ENCODE results near the gene HECW1.
"Not testable (repeated sequence)": the region's sequence is repeated elsewhere in the genome, so short reads cannot be mapped to it uniquely, and the experiment has no call there.

HECW1 gene

DNA sequence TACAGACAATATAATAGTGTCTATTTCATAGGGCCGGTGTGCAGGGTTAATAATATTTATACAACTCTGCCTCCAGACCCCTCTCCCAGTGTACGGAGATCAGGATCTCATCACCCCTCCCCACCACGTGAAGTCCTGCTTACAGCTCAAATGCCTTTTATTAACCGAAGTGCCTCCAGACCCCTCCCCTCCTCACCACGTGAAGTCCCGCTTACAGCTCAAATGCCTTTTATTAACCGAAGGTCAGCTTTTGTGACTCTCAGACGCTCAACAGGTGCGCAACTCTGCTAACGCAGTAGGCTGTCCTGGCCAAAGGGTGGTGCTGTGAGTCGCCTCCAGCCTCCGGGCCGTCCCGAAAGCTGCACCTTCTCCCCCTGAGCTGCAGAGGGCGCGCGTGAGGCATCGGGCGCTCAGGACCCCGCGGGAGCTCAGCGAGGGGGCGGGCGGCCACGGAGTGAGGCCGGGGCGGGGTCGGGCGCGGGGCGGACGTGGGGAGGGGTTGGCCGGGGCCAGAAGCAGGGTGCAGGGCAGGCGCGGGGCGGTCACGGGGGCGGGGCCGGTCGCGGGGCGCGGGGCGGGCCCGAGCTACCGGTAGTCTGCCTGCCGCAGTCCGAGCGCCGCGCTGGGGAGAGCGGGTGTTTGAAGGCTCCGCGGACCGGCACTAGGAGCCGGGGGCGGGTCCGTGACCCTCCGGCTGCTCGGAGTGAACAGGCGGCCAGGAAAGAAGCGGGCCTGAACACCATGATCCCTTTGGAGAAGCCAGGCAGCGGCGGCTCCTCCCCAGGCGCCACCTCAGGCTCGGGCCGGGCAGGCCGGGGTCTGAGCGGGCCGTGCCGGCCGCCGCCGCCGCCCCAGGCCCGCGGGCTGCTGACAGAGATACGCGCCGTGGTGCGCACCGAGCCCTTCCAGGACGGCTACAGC is 470.3 kb downstream of the HECW1 start, which contains the start of gene STK17A:
STK17A (plus strand) TSS at position 606 of the 921 bp plus-strand sequence; CDS start at position 742, 136 bp downstream.
- peak within 1 kb of the TSS; percentile 85 for H3K4me3 ChIP-seq (ENCODE audit: control insufficient read depth, low read depth, low read length)
- TF ChIP-seq, protein P1, sequence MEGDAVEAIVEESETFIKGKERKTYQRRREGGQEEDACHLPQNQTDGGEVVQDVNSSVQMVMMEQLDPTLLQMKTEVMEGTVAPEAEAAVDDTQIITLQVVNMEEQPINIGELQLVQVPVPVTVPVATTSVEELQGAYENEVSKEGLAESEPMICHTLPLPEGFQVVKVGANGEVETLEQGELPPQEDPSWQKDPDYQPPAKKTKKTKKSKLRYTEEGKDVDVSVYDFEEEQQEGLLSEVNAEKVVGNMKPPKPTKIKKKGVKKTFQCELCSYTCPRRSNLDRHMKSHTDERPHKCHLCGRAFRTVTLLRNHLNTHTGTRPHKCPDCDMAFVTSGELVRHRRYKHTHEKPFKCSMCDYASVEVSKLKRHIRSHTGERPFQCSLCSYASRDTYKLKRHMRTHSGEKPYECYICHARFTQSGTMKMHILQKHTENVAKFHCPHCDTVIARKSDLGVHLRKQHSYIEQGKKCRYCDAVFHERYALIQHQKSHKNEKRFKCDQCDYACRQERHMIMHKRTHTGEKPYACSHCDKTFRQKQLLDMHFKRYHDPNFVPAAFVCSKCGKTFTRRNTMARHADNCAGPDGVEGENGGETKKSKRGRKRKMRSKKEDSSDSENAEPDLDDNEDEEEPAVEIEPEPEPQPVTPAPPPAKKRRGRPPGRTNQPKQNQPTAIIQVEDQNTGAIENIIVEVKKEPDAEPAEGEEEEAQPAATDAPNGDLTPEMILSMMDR (conservative IDR thresholded peaks at IDR 0.05; ENCODE audit: control insufficient read depth, insufficient read depth, low read depth, low read length) = peak; percentile 90
- peak; percentile 84 for DNase-seq (ENCODE audit: low read depth)

DNA sequence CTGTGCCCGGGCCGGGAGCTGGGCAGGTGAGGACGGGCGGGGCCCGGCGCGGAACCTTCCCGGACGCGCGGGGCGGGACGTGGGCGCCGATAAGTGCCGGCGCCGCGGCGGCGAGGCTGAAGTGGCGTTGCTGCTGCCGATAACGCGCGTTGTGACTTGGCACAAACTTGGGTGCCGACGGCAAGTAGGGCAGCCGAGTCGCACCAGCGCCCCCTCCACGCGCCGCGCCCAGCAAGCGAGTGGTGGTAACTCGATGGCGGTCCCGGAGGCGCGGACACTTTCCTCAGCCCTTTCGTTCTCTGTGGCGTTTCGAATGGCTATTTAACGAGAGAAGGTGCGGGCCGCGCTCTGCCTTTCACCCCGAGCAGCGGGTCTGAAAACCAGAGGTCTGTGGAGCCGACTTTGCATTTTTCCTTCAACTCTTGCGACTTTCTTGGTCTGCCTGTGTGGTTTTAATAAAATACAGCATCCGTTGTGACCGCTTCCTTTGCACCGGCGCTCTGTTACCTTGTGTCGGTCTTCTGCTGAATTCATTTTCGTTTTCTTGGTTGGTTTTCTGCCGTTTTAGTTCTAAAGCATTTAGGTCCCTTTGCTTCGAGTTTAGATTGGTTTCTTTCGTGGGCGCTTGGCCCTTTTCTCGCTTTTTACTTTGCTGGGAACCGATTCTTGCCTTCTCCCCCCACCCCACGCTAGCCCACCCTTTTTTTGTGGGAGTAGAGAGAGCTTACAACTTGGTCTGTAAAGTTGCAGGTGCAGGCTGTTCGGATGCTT is 471.2 kb downstream of the HECW1 start:
- TF ChIP-seq, protein P1 (conservative IDR thresholded peaks at IDR 0.05; ENCODE audit: control insufficient read depth, insufficient read depth, low read depth, low read length) = no peak
- DNase-seq (ENCODE audit: low read depth) = peak; percentile 35
- peak overlapping the region; percentile 85 for H3K4me3 ChIP-seq (ENCODE audit: control insufficient read depth, low read depth, low read length)

DNA sequence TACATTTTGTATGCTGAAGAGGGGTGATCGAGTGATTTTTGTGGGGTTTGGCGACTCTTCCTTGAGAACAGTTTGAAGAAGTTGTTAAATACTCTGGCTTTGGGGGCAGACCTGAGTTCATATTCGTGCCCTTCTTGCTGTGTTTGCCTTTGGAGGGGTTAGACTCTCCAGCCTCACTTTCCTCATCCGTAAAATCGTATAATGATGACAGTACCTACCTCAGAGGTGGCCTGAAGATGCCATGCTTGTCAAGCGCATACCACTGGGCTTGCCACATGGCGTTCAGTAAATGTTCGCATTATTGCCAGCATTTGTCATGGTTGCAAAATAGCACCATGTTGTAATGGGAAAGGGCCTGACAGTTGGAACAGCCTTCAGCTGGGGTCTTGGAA is 471.7 kb downstream of the HECW1 start:
- peak overlapping the region; percentile 85 for H3K4me3 ChIP-seq (ENCODE audit: control insufficient read depth, low read depth, low read length)
- peak; percentile 77 for DNase-seq (ENCODE audit: low read depth)
- TF ChIP-seq, protein P1 (conservative IDR thresholded peaks at IDR 0.05; ENCODE audit: control insufficient read depth, insufficient read depth, low read depth, low read length) = no peak

DNA sequence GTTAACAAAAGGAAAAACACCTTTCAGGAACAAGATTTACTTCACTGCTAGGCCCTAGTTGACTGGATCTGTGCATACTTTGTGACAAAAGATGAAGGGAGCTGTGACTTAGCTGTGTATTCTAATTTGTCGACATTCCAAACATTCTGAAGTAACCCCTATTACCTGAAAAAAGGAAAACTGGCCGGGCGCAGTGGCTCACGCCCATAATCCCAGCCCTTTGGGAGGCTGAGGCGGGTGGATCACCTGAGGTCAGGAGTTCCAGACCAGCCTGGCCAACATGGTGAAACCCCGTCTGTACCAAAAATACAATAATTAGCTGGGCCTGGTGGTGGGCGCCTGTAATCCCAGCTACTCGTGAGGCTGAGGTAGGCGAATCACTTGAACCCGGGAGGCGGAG is 472.3 kb downstream of the HECW1 start:
- H3K4me3 ChIP-seq (ENCODE audit: control insufficient read depth, low read depth, low read length) = peak overlapping the region; percentile 85
- DNase-seq (ENCODE audit: low read depth) = not testable (repeated sequence)

DNA sequence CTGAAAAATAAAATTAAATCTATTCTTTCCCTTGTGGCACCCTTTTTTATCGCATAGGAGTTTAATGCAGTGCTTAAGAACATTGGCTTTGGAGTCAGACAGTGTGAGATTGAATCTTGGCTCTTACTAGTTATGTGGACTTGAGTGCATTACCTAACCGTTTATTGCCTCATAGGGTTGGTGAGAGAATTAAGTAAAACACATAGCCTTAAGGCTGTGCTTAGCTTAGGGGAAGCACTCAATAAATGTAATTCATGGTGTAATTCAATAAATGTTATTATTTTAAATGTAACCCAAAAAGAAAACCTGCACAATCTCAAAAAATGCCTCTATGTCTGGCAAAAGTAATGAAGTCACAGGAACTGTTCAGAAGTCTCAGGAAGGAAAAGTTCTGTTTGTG is 473.1 kb downstream of the HECW1 start:
- TF ChIP-seq, protein P1 (conservative IDR thresholded peaks at IDR 0.05; ENCODE audit: control insufficient read depth, insufficient read depth, low read depth, low read length) = no peak
- peak; percentile 82 for DNase-seq (ENCODE audit: low read depth)
- H3K4me3 ChIP-seq (ENCODE audit: control insufficient read depth, low read depth, low read length) = no peak overlapping the region

DNA sequence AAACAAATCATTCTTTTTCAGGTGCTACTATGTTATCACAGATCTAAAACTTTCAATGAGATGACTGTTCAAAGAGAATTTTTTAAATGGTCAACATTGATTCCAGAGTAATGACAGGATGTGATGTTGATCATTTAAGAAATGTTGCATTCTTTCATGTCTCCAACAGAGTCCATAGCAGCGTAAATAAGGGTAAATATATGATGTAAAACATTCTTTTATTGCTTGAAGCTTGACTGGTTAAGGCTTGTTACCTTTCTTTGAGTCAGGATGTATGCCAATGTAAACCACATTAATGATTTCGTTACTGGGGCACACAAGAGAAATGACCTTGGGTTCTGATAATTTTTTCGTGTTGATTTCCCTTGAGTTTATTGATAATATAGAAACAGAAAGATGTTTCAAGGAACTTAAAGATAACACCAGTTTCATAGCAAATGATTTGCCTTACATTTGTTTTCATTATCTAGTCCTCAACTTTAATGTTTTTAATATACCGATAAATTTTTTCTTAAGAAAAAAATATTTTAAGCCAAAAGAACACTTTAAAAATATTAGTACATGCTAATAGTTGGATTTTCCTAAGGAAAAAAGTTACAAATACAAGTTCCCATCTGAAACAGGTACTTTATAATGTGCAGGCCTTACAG is 473.9 kb downstream of the HECW1 start:
- DNase-seq (ENCODE audit: low read depth) = no peak

More for the DNA sequence above, 473.9 kb downstream of the HECW1 start:
- H3K4me3 ChIP-seq (ENCODE audit: control insufficient read depth, low read depth, low read length) = no peak overlapping the region
- TF ChIP-seq, protein P1 (conservative IDR thresholded peaks at IDR 0.05; ENCODE audit: control insufficient read depth, insufficient read depth, low read depth, low read length) = no peak

All from fibroblast of mammary gland (primary cell).